A673 (cell line): ENCODE measurements around the gene DUSP8. TPM values are rescaled to one million over a fixed set of nuclear protein-coding genes. Genes with fewer than 3 reads are reported as not detected.

ENCODE experiments used
- BruUV-seq: library from RNA; stranded (reverse); fragments of 400-500 nt; replicated peaks from 2 replicates; lab custom pipeline; 2021; lab: Mats Ljungman, UMichigan
- CTCF ChIA-PET: fragments of 300-600 bp; sonication (Branson Sonifier 250); formaldehyde crosslinking; loops from one replicate; lab custom pipeline; 2022; ENCODE audit warnings: antibody characterized with exemption; lab: Charles Lee
- POLR2A ChIA-PET: fragments of 300-600 bp; sonication (Branson Sonifier 250); formaldehyde crosslinking; loops from one replicate; lab custom pipeline; 2022; ENCODE audit warnings: antibody characterized with exemption; ENCODE audit not compliant: low non-redundant PET; lab: Charles Lee
- DNase-seq: peaks from one replicate; pipeline ENCODE4 v3.0.0-alpha.2; 2015; ENCODE audit warnings: low spot score
- H3K27ac ChIP-seq: fragments of 200-600 bp; sonication (generic); 2 replicates; pipeline ENCODE4 v1.5.1; 2016; ENCODE audit warnings: mixed run types, low read depth, mild to moderate bottlenecking, mixed read lengths, antibody characterized with exemption, low read length; ENCODE audit not compliant: poor library complexity, severe bottlenecking
- H3K27me3 ChIP-seq: fragments of 200-600 bp; sonication (generic); replicated peaks from 2 replicates; pipeline ENCODE4 v1.6.1; 2017; ENCODE audit warnings: mixed run types, low read depth, mild to moderate bottlenecking, mixed read lengths, antibody characterized with exemption, low read length; ENCODE audit not compliant: insufficient read depth, poor library complexity
- H3K36me3 ChIP-seq: fragments of 200-600 bp; sonication (generic); 2 replicates; pipeline ENCODE4 v1.6.1; 2016; ENCODE audit warnings: mixed run types, mild to moderate bottlenecking, mixed read lengths, antibody characterized with exemption, low read length; ENCODE audit not compliant: insufficient read depth, poor library complexity, severe bottlenecking
- H3K4me1 ChIP-seq: fragments of 200-600 bp; sonication (generic); 2 replicates; pipeline ENCODE4 v1.6.1; 2017; ENCODE audit warnings: mixed run types, mild to moderate bottlenecking, mixed read lengths, antibody characterized with exemption, low read length; ENCODE audit not compliant: insufficient read depth, poor library complexity, severe bottlenecking
- H3K4me3 ChIP-seq: fragments of 200-600 bp; sonication (generic); 2 replicates; pipeline ENCODE4 v1.5.1; 2016; ENCODE audit warnings: low read depth, mixed run types, mild to moderate bottlenecking, mixed read lengths, low read length; ENCODE audit not compliant: poor library complexity, severe bottlenecking
- H3K9me3 ChIP-seq: fragments of 200-600 bp; sonication (generic); 2 replicates; pipeline ENCODE4 v1.6.1; 2016; ENCODE audit warnings: mixed run types, low read depth, mild to moderate bottlenecking, mixed read lengths, antibody characterized with exemption, low read length; ENCODE audit not compliant: poor library complexity, severe bottlenecking
- EZH2 ChIP-seq: fragments of 200-600 bp; sonication (generic); IDR thresholded peaks from 2 replicates; pipeline ENCODE4 v1.6.1; 2017; ENCODE audit warnings: borderline replicate concordance, low read depth, mild to moderate bottlenecking, mixed read lengths, antibody characterized with exemption, low read length; ENCODE audit not compliant: poor library complexity, severe bottlenecking
- intact Hi-C: fragments of 100-400 bp; cut with micrococcal nuclease; formaldehyde crosslinking; loops from one replicate; pipeline ENCODE4 v1.10.0; 2022; ENCODE audit not compliant: unreplicated experiment
- total RNA-seq: library from RNA; stranded (reverse); gene quantifications from 2 replicates; pipeline ENCODE4 v1.2.3, GENCODE V29; 2021
- TF ChIP-seq, protein P1 (sequence below): fragments of 300-800, 200-600 bp; sonication (generic); conservative IDR thresholded peaks from 2 replicates; pipeline ENCODE4 v1.5.1; 2017; ENCODE audit warnings: low read depth, mild to moderate bottlenecking, antibody characterized with exemption, low read length, moderate library complexity, mixed read lengths

The DUSP8 gene
- total RNA-seq, 1 experiment from 2014 or later: 1.9 TPM

DNA sequence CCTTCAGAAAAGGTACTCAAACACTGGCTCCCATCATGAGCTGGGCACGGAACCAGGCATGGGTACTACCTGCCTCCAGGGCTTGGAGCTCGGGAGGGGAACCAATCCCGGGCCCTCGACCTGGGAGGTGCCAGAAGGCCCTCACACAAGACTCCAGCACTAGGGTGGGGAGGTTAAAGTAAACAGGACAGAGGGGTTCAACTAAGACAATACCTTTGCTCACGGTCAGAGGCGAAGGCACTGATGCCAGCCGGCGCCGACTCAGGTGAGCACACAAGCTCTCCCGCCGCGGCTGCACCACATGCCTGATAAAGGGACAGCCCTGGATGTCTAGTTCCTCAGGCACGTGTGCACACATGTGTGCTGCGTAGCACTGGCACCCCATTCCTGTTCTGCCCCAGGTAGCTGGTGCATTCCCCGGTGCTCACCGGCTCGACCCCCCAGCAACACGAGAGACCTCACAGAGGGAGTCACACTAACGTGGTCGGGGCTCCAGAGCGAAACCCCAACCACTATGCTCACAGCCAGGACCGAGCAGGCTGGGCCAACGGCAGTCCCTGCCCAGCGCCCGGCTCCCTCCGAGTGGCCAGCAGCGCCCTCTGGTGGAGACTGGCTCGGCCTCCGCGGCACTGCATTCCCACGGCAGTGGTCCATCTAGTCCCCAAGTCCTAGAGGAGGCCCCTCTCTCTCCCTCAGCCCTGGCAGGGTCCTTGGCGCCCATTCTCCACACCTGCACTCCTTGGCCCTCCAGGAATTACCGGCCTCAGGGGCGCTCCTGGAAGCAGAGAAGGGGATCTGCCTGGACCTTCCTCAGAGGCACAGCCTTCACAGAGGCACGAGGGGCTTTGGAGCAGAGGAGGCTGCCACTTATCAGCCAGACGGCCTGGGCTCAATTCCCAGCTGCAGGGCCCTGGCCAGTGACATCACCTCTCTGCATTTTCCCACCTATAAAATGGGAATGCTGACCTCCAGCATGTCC lies 56.7 kb downstream of the DUSP8 start:
- ChIA-PET POLR2A (no interaction called here), CTCF (interaction anchor here (0.5 to 0.6 kb wide), 2 partner anchors 387 to 461 kb away, joined by 3 to 8 read pairs; no protein-coding TSS in a partner anchor)
- no peaks in the 10 kb centered on the region for H3K27me3 ChIP-seq
- H3K4me1 ChIP-seq: peaks cover 4% of the 10 kb centered on the region
- H3K4me3 ChIP-seq: no peak overlapping the region
- intact Hi-C loops: loop anchor here (1.0 kb wide), 1 partner anchor 312 kb away; no protein-coding TSS in a partner anchor
- no peak for TF ChIP-seq EZH2
- TF ChIP-seq, protein P1, sequence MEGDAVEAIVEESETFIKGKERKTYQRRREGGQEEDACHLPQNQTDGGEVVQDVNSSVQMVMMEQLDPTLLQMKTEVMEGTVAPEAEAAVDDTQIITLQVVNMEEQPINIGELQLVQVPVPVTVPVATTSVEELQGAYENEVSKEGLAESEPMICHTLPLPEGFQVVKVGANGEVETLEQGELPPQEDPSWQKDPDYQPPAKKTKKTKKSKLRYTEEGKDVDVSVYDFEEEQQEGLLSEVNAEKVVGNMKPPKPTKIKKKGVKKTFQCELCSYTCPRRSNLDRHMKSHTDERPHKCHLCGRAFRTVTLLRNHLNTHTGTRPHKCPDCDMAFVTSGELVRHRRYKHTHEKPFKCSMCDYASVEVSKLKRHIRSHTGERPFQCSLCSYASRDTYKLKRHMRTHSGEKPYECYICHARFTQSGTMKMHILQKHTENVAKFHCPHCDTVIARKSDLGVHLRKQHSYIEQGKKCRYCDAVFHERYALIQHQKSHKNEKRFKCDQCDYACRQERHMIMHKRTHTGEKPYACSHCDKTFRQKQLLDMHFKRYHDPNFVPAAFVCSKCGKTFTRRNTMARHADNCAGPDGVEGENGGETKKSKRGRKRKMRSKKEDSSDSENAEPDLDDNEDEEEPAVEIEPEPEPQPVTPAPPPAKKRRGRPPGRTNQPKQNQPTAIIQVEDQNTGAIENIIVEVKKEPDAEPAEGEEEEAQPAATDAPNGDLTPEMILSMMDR: peak; percentile 86
- H3K27ac ChIP-seq: no peak overlapping the region
- no peaks in the 10 kb centered on the region for H3K9me3 ChIP-seq
- peak; percentile 73 for DNase-seq
- no TSS peak for BruUV-seq
- H3K36me3 ChIP-seq: no peaks in the 10 kb centered on the region

DNA sequence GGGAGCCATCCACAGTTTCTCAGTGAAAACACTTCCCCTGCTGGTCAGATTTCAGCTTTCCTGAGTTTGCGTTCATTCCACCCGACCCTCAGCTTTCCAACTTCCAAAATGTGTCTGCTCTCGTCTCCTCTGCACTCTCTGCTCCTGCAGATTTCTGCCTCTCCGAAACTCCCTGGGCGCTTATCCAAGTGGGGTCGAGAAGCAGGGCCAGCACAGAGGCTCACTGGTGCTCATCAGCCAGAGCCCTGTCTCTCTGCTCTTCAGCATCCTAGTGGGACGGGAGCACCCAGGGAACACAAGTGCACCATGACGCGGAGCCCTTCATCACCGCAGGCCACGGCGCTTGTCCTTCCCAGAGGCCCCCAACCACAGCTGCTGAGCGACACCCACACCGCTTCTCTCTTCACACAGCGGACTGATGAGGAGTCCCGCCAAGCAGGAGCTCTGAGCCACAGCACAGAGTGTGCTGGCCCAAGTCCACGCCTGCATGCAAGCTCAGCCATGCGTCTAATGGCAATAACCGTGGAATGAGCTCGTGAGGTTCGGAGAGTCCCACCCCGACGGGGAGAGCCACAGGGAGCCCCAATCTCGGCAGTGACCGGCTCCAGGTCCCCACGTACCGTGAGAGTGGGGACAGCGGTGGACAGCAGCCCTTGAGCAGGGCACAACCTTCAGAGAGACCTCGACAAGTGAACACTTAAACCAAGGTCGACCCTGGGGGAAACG lies 57.6 kb downstream of the DUSP8 start:
- CTCF ChIA-PET: no interaction called here
- Histone ChIP-seq H3K4me1 (peaks cover 7% of the 10 kb centered on the region), H3K9me3 (no peaks in the 10 kb centered on the region), H3K4me3 (no peak overlapping the region), H3K36me3 (no peaks in the 10 kb centered on the region), H3K27ac (no peak overlapping the region), H3K27me3 (no peaks in the 10 kb centered on the region)
- intact Hi-C loops: loop anchor here (1.0 kb wide), 1 partner anchor 311 kb away; no protein-coding TSS in a partner anchor
- no peak for DNase-seq
- no TSS peak for BruUV-seq
- POLR2A ChIA-PET: no interaction called here
- no peak for TF ChIP-seq EZH2
- TF ChIP-seq, protein P1: no peak
